Right lobe of liver (tissue), 6 donors: Measurements from ENCODE around the gene PBXIP1. TPM values are rescaled to one million over a fixed set of nuclear protein-coding genes. Genes with fewer than 3 reads are reported as not detected.

Experiments
- ATAC-seq, 4 donors: fragments of 200-7000 bp; cut with Tn5 transposase; one replicate each; pipeline ENCODE4 v1.9.1; 2020; ENCODE audit warnings: mild to moderate bottlenecking in 4 of 4, moderate library complexity in 4 of 4
- DNase-seq, 3 donors: peaks; one replicate each; pipeline ENCODE4 v3.0.0-alpha.2; 2020
- H3K27ac ChIP-seq, 3 donors: fragments of 200-600 bp; one replicate each; pipeline ENCODE4 v1.8.0; 2022
- H3K27me3 ChIP-seq, 2 donors: fragments of 200-600 bp; one replicate each; pipeline ENCODE4 v1.8.0; 2022
- H3K36me3 ChIP-seq, 4 donors: fragments of 200-600 bp; sonication (generic) in 1 of 4; one replicate each; pipeline versions ENCODE4 v1.5.1 to v1.8.0; 2017 to 2022; ENCODE audit warnings: control low read depth in 1 of 4
- H3K4me1 ChIP-seq, 4 donors: fragments of 200-600 bp; sonication (generic) in 1 of 4; one replicate each; pipeline versions ENCODE4 v1.5.1 to v1.8.0; 2017 to 2022; ENCODE audit warnings: control low read depth in 1 of 4
- H3K4me3 ChIP-seq, 3 donors: fragments of 200-600 bp; one replicate each; pipeline ENCODE4 v1.8.0; 2022
- H3K9me3 ChIP-seq, 4 donors: fragments of 200-600 bp; sonication (generic) in 1 of 4; one replicate each; pipeline versions ENCODE4 v1.5.1 to v1.8.0; 2017 to 2022; ENCODE audit warnings: control low read depth in 1 of 4
- CTCF ChIP-seq, 4 donors: fragments of 200-600 bp in 3 of 4; fragments of 450-650 bp in 1 of 4; IDR thresholded peaks; one replicate each; pipeline versions ENCODE4 v1.5.1 to v1.8.0; 2016 to 2022; ENCODE audit warnings: antibody characterized with exemption in 4 of 4, mild to moderate bottlenecking in 2 of 4
- POLR2A ChIP-seq: fragments of 450-650 bp; IDR thresholded peaks from one replicate; pipeline ENCODE4 v1.6.1; 2017; ENCODE audit warnings: antibody characterized with exemption, mild to moderate bottlenecking
- WGBS: methylation state at CpG from one replicate; pipeline ENCODE4 v1.1.6; 2018; ENCODE audit warnings: low coverage, low lambda C conversion rate; ENCODE audit not compliant: insufficient coverage; ENCODE audit errors: missing lambda C conversion rate; 5-methylcytosine and 5-hydroxymethylcytosine counted together
- intact Hi-C, 2 donors: fragments of 100-400 bp; cut with DNase I; formaldehyde crosslinking; loops; one replicate each; pipeline versions ENCODE4 v1.11.2 to v1.14.1; 2022
- total RNA-seq, 6 experiments: library from RNA; depleted of rRNA in 2 of 6; stranded (reverse); fragments of >200 nt in 2 of 6; fragmentation: NEBNext Ultra II Directional in 3 of 6; extraction: Animal tissue kit (Norgen Biotek cat#: 25700) in 3 of 6; gene quantifications; one replicate each; pipeline versions ENCODE4 v1.1.0 to v1.2.4, GENCODE V29; 2016 to 2023
- donor health status: DM: no; HTN: yes; CAD: no.
- donor health status: DM: no; HTN: no; CAD: no.
- donor health status: DM: no; HTN: no; CAD: no.
- donor health status: DM: no; HTN: yes; CAD: no.
- donor health status: DM: no; HTN: yes; CAD: no.

The PBXIP1 gene
- total RNA-seq, 6 experiments from 2014 or later = 16.7 to 25.9 (median 19.1) TPM

- TF ChIP-seq POLR2A (no peak), CTCF (IDR thresholded peaks at IDR 0.05) (no peak)
- Histone ChIP-seq H3K27me3 (no peaks in the 10 kb centered on the region), H3K27ac (no peak overlapping the region), H3K4me1 (peaks cover 0 to 12% (median 3%) of the 10 kb centered on the region in 4 donors), H3K9me3 (no peaks in the 10 kb centered on the region), H3K4me3 (no peak overlapping the region), H3K36me3 (peaks cover 0 to 5% (median 0%) of the 10 kb centered on the region in 4 donors)
- no peak for DNase-seq
- intact Hi-C loops = no loop called here
- no CpG with 5 or more reads among the region's 3 CpGs for WGBS
- ATAC-seq = no peak
Measured at GRCh38 chr1:154994591-154994990, 38.7 kb upstream of the PBXIP1 start.

- Histone ChIP-seq H3K4me3 (no peak overlapping the region), H3K27me3 (no peaks in the 10 kb centered on the region), H3K36me3 (peaks cover 0 to 5% (median 0%) of the 10 kb centered on the region in 4 donors), H3K27ac (no peak overlapping the region), H3K4me1 (peaks cover 0 to 9% (median under 1%) of the 10 kb centered on the region in 4 donors), H3K9me3 (no peaks in the 10 kb centered on the region)
- TF ChIP-seq POLR2A (no peak), CTCF (IDR thresholded peaks at IDR 0.05) (no peak)
- intact Hi-C loops = no loop called here
- WGBS = 82% methylated on average over 1 of the region's 1 CpG
- ATAC-seq (no peak), DNase-seq (no peak)
Measured at GRCh38 chr1:154994269-154994587, 38.3 kb upstream of the PBXIP1 start.

GRCh38 chr1:154993572-154994268 is 37.8 kb upstream of the PBXIP1 start, which contains the start of gene LENEP:
Gene LENEP (plus strand): TSS chr1:154993586. CDS start chr1:154993608, 22 bp downstream.
- H3K27ac ChIP-seq = no peak within 1 kb of the TSS
- no peaks in the 10 kb centered on the region for H3K9me3 ChIP-seq
- 80% methylated on average over 1 of the region's 8 CpGs for WGBS
- H3K4me1 ChIP-seq = peaks cover 0 to 9% (median 0%) of the 10 kb centered on the region in 4 donors
- intact Hi-C loops = no loop called here
- H3K4me3 ChIP-seq = no peak within 1 kb of the TSS
- TF ChIP-seq POLR2A (no peak), CTCF (IDR thresholded peaks at IDR 0.05) (no peak)
- no peaks in the 10 kb centered on the region for H3K27me3 ChIP-seq
- DNase-seq (no peak), ATAC-seq (no peak)
- H3K36me3 ChIP-seq = peaks cover 0 to 6% (median 0%) of the 10 kb centered on the region in 4 donors

DNA sequence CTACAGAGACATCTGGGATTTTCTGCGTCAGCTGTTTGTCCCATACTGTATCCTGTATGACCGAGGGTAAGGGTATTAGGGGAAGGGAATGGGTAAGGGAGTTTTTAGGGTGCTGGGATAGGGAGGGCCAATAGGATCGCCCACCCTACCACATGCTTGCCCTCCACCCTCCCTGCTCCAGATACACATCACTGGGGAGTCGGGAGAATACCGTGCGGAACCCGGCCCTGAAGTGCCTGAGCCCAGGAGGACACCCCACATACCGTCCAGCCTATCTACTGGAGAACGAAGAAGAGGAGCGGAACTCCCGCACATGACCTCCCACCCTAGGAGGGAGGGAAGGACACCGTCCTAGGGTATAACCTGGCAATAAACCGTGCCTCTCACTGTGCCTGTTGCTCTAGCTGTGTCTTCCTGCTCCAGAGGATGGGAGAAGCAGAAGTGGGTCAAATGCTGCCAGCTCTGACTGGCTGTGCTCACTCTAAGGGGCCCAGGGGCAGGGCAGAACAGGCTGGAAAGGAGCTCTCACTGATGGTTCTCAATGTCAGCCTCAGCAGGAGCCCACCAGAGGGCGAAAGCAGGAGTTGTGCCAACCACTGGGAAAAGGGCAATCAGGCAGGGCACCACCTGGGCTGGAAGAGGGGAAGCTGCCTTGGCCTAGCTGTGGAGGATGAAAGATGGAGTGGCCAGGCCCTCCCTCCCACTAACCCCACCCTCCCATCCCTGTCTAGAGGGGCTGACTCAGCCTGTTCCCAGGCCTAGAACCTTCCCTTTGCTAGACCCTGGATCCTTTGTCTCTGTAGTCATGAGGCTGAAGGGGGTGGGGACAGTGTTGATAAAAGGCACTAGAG is 37.0 kb upstream of the PBXIP1 start:
- 79% methylated on average over 6 of the region's 14 CpGs for WGBS

More for the DNA sequence above, 37.0 kb upstream of the PBXIP1 start:
- DNase-seq = no peak
- H3K9me3 ChIP-seq = no peaks in the 10 kb centered on the region
- H3K4me1 ChIP-seq = peaks cover 0 to 10% (median 0%) of the 10 kb centered on the region in 4 donors
- no peak overlapping the region for H3K4me3 ChIP-seq
- ATAC-seq = peak in 1 of 4 donors; percentile 5
- H3K27ac ChIP-seq = no peak overlapping the region
- intact Hi-C loops = no loop called here
- peaks cover 0 to 9% (median 0%) of the 10 kb centered on the region in 4 donors for H3K36me3 ChIP-seq
- TF ChIP-seq CTCF (IDR thresholded peaks at IDR 0.05) (no peak), POLR2A (no peak)
- no peaks in the 10 kb centered on the region for H3K27me3 ChIP-seq
